ENCODE data around the gene PDE4D.

The PDE4D gene

GRCh38 chr5:59571067-59571466 is 322.5 kb downstream of the PDE4D start:
- TF ChIP-seq, protein P1, sequence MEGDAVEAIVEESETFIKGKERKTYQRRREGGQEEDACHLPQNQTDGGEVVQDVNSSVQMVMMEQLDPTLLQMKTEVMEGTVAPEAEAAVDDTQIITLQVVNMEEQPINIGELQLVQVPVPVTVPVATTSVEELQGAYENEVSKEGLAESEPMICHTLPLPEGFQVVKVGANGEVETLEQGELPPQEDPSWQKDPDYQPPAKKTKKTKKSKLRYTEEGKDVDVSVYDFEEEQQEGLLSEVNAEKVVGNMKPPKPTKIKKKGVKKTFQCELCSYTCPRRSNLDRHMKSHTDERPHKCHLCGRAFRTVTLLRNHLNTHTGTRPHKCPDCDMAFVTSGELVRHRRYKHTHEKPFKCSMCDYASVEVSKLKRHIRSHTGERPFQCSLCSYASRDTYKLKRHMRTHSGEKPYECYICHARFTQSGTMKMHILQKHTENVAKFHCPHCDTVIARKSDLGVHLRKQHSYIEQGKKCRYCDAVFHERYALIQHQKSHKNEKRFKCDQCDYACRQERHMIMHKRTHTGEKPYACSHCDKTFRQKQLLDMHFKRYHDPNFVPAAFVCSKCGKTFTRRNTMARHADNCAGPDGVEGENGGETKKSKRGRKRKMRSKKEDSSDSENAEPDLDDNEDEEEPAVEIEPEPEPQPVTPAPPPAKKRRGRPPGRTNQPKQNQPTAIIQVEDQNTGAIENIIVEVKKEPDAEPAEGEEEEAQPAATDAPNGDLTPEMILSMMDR (IDR thresholded peaks at IDR 0.05; ENCODE audit: low read depth, low read length): no peak
- H3K4me3 ChIP-seq (ENCODE audit: low read depth, low read length): no peak overlapping the region
- in situ Hi-C loops (cut with HindIII; ENCODE audit: low sequenced_read_pairs): no loop called here
- no peak for DNase-seq (ENCODE audit: low read depth, low spot score)

DNA sequence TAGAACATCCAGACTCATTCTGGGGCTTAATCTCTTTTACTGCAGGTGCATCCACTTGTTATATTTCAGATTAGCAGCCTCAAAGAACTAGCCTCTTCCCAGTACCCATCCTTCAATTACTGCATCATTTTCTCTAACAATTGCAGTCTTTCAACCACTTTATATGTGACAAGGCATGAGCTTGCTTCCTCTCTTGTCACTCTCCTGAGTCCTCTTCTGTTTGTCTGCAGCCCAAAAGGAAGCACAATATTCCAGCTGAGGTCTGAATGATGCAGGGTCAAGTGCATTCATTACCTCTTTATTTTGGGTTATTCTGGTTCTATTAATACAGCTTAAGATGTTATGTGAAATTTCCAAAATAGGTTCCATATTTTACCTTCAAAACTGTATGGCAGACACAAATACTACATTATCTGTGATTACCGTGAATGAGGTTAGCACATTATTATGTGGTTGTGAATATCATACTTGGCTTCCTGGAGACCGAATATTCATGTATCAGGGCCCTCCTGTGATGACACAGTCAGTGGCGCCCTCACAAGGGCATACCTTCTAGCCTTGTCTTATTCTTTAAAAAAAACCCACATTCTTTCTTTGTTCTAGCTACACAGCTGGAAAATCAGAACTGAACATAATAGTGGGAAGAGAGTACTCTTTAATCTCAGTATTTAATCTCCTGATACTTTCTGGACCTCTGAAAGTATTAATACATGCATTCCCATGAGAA is 323.8 kb downstream of the PDE4D start:
- DNase-seq (ENCODE audit: low read depth, low spot score): no peak
- no peak overlapping the region for H3K4me3 ChIP-seq (ENCODE audit: low read depth, low read length)
- TF ChIP-seq, protein P1 (IDR thresholded peaks at IDR 0.05; ENCODE audit: low read depth, low read length): no peak
- in situ Hi-C loops (cut with HindIII; ENCODE audit: low sequenced_read_pairs): no loop called here

GRCh38 chr5:59569158-59569557 is 324.4 kb downstream of the PDE4D start:
- H3K4me3 ChIP-seq (ENCODE audit: low read depth, low read length): no peak overlapping the region
- TF ChIP-seq, protein P1 (IDR thresholded peaks at IDR 0.05; ENCODE audit: low read depth, low read length): no peak
- in situ Hi-C loops (cut with HindIII; ENCODE audit: low sequenced_read_pairs): no loop called here
- DNase-seq (ENCODE audit: low read depth, low spot score): no peak

DNA sequence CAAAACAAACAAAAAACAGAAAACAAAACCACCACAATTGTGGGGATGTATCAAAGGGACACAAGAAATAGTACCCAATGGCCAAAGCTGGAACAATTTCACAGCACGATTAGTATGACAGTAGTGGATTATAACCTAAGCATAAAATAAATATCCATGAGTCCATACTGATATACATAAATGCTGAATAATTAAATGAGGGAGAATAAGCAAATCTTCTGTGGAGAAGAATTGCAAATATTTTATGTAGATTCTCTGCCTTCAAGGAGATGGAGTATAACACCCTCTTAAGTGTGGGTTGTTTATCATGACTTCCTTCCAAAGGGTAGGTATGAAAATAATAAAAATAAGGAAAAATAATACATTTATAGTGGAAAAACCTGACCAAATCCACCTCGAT is 325.4 kb downstream of the PDE4D start:
- DNase-seq (ENCODE audit: low read depth, low spot score): no peak
- no peak overlapping the region for H3K4me3 ChIP-seq (ENCODE audit: low read depth, low read length)
- in situ Hi-C loops (cut with HindIII; ENCODE audit: low sequenced_read_pairs): no loop called here
- TF ChIP-seq, protein P1 (IDR thresholded peaks at IDR 0.05; ENCODE audit: low read depth, low read length): no peak

- TF ChIP-seq, protein P1 (IDR thresholded peaks at IDR 0.05; ENCODE audit: low read depth, low read length): no peak
- DNase-seq (ENCODE audit: low read depth, low spot score): no peak
- no peak overlapping the region for H3K4me3 ChIP-seq (ENCODE audit: low read depth, low read length)
- in situ Hi-C loops (cut with HindIII; ENCODE audit: low sequenced_read_pairs): no loop called here
Observed at GRCh38 chr5:59565551-59565950, 328.0 kb downstream of the PDE4D start.

DNA sequence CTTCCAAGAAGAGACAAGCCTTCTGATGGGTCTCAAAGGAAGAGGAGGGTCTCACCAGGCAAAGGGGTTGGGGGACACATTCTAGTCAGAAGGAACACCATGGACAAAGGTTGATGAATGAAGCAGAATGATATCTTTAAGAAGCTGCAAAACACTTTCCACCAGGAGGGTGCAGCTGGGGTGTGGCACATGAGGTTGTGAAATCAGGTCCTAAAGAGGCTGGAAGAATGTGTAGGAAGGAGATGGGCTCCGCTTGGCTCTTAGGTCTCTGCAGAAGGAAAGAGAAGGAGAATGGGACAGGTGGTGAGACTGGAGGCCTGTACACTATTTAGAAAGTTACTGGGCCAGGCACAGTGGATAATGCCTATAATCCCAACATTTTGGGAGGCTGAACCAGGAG is 328.6 kb downstream of the PDE4D start:
- no peak for DNase-seq (ENCODE audit: low read depth, low spot score)
- TF ChIP-seq, protein P1 (IDR thresholded peaks at IDR 0.05; ENCODE audit: low read depth, low read length): no peak
- no peak overlapping the region for H3K4me3 ChIP-seq (ENCODE audit: low read depth, low read length)
- in situ Hi-C loops (cut with HindIII; ENCODE audit: low sequenced_read_pairs): no loop called here

All from astrocyte of the spinal cord (primary cell).